ENCODE data around the gene YARS1. TPM values are rescaled to one million over a fixed set of nuclear protein-coding genes. Genes with fewer than 3 reads are reported as not detected.
"Not testable (repeated sequence)": the region's sequence is repeated elsewhere in the genome, so short reads cannot be mapped to it uniquely, and the experiment has no call there.

The YARS1 gene
- polyA plus RNA-seq, 2 of the 4 experiments (the other 2 are of a cell fraction) = 92.5 to 103 TPM

DNA sequence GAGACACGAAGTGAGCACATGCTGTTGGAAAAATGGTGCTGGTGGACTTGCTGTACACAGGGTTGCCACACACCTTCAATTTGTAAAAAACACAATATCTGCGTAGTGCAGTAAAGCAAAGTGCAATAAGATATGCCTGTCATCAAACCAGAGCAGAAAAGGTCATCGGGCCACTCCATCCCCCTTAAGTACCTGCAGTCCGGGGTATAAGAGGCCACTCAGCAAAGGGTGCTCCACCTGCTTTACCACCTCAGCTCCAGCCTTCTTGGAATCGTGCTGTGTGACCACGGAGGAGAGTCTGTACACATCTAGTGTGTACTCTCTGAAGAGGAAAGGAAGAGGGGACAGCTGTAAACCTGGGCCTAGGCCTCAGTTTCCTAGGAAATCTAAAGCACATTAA lies 10.9 kb downstream of the YARS1 start:
- Histone ChIP-seq H3K27ac (no peak overlapping the region), H3K9me3 (no peaks in the 10 kb centered on the region), H3K4me2 (no peak overlapping the region), H3K4me3 (no peak overlapping the region), H3K4me1 (no peaks in the 10 kb centered on the region)
- ChIA-PET POLR2A (no interaction called here), CTCF (interaction anchor here (1.2 kb wide), 1 partner anchor 94 kb away, joined by 3 read pairs; no protein-coding TSS in a partner anchor)
- 86% methylated on average over 6 of the region's 6 CpGs for WGBS (ENCODE audit: missing lambda C conversion rate)
- ATAC-seq (no peak), FAIRE-seq (no peak), DNase-seq (ENCODE audit: low read depth in 1 of 2, low spot score in 1 of 2) (no peak)
- TF ChIP-seq NFE2L2 (conservative IDR thresholded peaks at IDR 0.05; ENCODE audit: low read length) = no peak
- no peak for TF ChIP-seq EHF (CRISPR knock-in tag; IDR thresholded peaks at IDR 0.05)
- TF ChIP-seq FOSB (CRISPR knock-in tag; IDR thresholded peaks at IDR 0.05) = no peak
- TF ChIP-seq ESRRA (IDR thresholded peaks at IDR 0.05; ENCODE audit: borderline replicate concordance, low read length) = no peak
- no peak for TF ChIP-seq CBX2 (IDR thresholded peaks at IDR 0.05; ENCODE audit: borderline replicate concordance, low read depth)
- TF ChIP-seq JUNB (IDR thresholded peaks at IDR 0.05) = no peak
- TF ChIP-seq RFX5 (IDR thresholded peaks at IDR 0.05) = no peak
- TF ChIP-seq ZSCAN20 (CRISPR knock-in tag; IDR thresholded peaks at IDR 0.05) = no peak
- no peak for TF ChIP-seq PHF8 (IDR thresholded peaks at IDR 0.05; ENCODE audit: borderline replicate concordance, low read depth)
- TF ChIP-seq, protein P1, sequence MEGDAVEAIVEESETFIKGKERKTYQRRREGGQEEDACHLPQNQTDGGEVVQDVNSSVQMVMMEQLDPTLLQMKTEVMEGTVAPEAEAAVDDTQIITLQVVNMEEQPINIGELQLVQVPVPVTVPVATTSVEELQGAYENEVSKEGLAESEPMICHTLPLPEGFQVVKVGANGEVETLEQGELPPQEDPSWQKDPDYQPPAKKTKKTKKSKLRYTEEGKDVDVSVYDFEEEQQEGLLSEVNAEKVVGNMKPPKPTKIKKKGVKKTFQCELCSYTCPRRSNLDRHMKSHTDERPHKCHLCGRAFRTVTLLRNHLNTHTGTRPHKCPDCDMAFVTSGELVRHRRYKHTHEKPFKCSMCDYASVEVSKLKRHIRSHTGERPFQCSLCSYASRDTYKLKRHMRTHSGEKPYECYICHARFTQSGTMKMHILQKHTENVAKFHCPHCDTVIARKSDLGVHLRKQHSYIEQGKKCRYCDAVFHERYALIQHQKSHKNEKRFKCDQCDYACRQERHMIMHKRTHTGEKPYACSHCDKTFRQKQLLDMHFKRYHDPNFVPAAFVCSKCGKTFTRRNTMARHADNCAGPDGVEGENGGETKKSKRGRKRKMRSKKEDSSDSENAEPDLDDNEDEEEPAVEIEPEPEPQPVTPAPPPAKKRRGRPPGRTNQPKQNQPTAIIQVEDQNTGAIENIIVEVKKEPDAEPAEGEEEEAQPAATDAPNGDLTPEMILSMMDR (IDR thresholded peaks at IDR 0.05) = no peak

DNA sequence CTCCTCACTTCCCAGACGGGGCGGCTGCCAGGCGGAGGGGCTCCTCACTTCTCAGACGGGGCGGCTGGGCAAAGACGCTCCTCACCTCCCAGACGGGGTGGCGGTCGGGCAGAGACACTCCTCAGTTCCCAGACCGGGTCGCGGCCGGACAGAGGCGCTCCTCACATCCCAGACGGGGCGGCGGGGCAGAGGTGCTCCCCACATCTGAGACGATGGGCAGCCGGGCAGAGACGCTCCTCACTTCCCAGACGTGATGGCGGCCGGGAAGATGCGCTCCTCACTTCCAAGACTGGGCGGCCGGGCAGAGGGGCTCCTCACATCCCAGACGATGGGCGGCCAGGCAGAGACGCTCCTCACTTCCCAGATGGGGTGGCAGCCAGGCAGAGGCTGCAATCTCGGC lies 12.7 kb downstream of the YARS1 start:
- DNase-seq (ENCODE audit: low read depth in 1 of 2, low spot score in 1 of 2); H3K4me3 ChIP-seq; CTCF ChIA-PET; ATAC-seq; H3K9me3 ChIP-seq; POLR2A ChIA-PET; FAIRE-seq; H3K4me1 ChIP-seq; H3K27ac ChIP-seq; H3K4me2 ChIP-seq: not testable (repeated sequence)
- WGBS (ENCODE audit: missing lambda C conversion rate) = 95% methylated on average over 7 of the region's 30 CpGs

DNA sequence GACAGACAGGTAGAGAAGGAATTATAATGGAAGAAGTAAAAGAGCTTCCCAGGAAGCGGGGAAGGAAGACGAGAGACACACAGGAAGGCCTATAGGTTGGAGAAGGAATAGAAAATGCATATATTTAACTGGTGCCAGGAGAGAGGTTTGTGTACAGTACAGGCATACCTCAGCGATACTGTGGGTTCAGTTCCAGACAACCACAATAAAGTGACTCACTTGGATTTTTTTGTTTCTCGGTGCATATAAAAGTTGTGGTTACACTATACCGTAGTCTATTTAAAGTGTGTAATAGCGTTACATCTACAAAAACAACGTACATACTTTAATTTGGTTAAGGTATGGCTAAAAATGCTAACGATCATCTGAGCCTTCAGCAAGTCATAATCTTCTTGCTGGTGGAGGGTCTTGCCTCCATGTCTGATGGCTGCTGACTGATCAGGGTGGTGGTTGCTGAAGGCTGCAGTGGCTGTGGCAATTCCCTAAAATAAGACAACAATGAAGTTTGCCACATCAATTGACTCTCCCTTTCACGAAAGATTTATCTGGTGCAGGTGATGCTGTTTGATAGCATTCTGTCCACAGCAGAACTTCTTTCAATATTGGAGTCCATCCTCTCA lies 16.0 kb downstream of the YARS1 start:
- Histone ChIP-seq H3K4me2 (no peak overlapping the region), H3K9me3 (no peaks in the 10 kb centered on the region), H3K27ac (no peak overlapping the region), H3K4me1 (peaks cover 21% of the 10 kb centered on the region), H3K4me3 (no peak overlapping the region)
- FAIRE-seq (no peak), DNase-seq (ENCODE audit: low read depth in 1 of 2, low spot score in 1 of 2) (no peak), ATAC-seq (no peak)
- 93% methylated on average over 9 of the region's 9 CpGs for WGBS (ENCODE audit: missing lambda C conversion rate)
- TF ChIP-seq HOXB5 (CRISPR knock-in tag; IDR thresholded peaks at IDR 0.05) = no peak
- TF ChIP-seq, protein P2, sequence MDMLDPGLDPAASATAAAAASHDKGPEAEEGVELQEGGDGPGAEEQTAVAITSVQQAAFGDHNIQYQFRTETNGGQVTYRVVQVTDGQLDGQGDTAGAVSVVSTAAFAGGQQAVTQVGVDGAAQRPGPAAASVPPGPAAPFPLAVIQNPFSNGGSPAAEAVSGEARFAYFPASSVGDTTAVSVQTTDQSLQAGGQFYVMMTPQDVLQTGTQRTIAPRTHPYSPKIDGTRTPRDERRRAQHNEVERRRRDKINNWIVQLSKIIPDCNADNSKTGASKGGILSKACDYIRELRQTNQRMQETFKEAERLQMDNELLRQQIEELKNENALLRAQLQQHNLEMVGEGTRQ (IDR thresholded peaks at IDR 0.05) = no peak
- TF ChIP-seq CEBPB (IDR thresholded peaks at IDR 0.05) = no peak
- TF ChIP-seq POLR2AphosphoS2 (conservative IDR thresholded peaks at IDR 0.05; ENCODE audit: low read length) = no peak
- TF ChIP-seq ZC3H11A (IDR thresholded peaks at IDR 0.05) = no peak
- no peak for TF ChIP-seq KDM5A (IDR thresholded peaks at IDR 0.05)
- TF ChIP-seq JUNB (IDR thresholded peaks at IDR 0.05) = no peak
- no peak for TF ChIP-seq ESRRA (IDR thresholded peaks at IDR 0.05; ENCODE audit: borderline replicate concordance, low read length)
- TF ChIP-seq TP53 (CRISPR knock-in tag; IDR thresholded peaks at IDR 0.05) = no peak
- TF ChIP-seq POLR2A (IDR thresholded peaks at IDR 0.05; ENCODE audit: low read length) = no peak
- TF ChIP-seq SMC3 (IDR thresholded peaks at IDR 0.05) = no peak
- POLR2A ChIA-PET = no interaction called here
- CTCF ChIA-PET = no interaction called here

Data from A549 (cell line).